K562 (cell line): ENCODE results near the gene SCYL1. TPM values are rescaled to one million over a fixed set of nuclear protein-coding genes. Genes with fewer than 3 reads are reported as not detected.
A peak's percentile ranks its signal among the peaks of the same experiment; 100 is the strongest.

ENCODE experiments used
- ARID2 ChIP-seq: fragments of 450-650 bp; IDR thresholded peaks from 2 replicates; pipeline ENCODE4 v1.6.1; 2017; ENCODE audit warnings: antibody characterized with exemption, mild to moderate bottlenecking
- ASH1L ChIP-seq: fragments of 450-650 bp; IDR thresholded peaks from 2 replicates; pipeline ENCODE4 v1.6.1; 2018; ENCODE audit warnings: borderline replicate concordance, mild to moderate bottlenecking, low read depth; ENCODE audit not compliant: partially characterized antibody
- EGR1 ChIP-seq: fragments of 450-650 bp; conservative IDR thresholded peaks from 2 replicates; pipeline ENCODE4 v1.6.1; 2017; ENCODE audit warnings: mild to moderate bottlenecking
- FOXK2 ChIP-seq, 2 experiments: fragments of 450-650 bp; IDR thresholded peaks in 1 of 2; conservative IDR thresholded peaks in 1 of 2; 2 replicates each; pipeline ENCODE4 v1.6.1; 2016; ENCODE audit warnings: low read depth in 2 of 2, mild to moderate bottlenecking in 1 of 2
- HDAC2 ChIP-seq: fragments of 450-650 bp; IDR thresholded peaks from 2 replicates; pipeline ENCODE4 v1.6.1; 2016; ENCODE audit warnings: mild to moderate bottlenecking
- IFI16 ChIP-seq: fragments of 250-450 bp; sonication (Bioruptor Pico); IDR thresholded peaks from 2 replicates; pipeline ENCODE4 v2.1.2; 2022; ENCODE audit warnings: mild to moderate bottlenecking, inconsistent platforms
- KDM1A ChIP-seq, 2 experiments: fragments of 450-650 bp; IDR thresholded peaks; 2 replicates each; pipeline ENCODE4 v1.6.1; 2016; ENCODE audit warnings: mild to moderate bottlenecking in 2 of 2
- KDM2B ChIP-seq: fragments of 250-450 bp; sonication (Bioruptor Pico); IDR thresholded peaks from 2 replicates; pipeline ENCODE4 v1.8.0; 2021; ENCODE audit warnings: mild to moderate bottlenecking, moderate library complexity
- MTA1 ChIP-seq: fragments of 450-650 bp; IDR thresholded peaks from 2 replicates; pipeline ENCODE4 v1.6.1; 2017; ENCODE audit warnings: borderline replicate concordance
- PHB2 ChIP-seq: fragments of 450-650 bp; IDR thresholded peaks from 2 replicates; pipeline ENCODE4 v1.6.1; 2017; ENCODE audit warnings: low read depth
- RFX5 ChIP-seq: IDR thresholded peaks from 2 replicates; pipeline ENCODE4 v1.6.1; 2011; ENCODE audit warnings: low read depth, mild to moderate bottlenecking, improper control_type of control experiment, low read length
- ZC3H8 ChIP-seq: fragments of 450-650 bp; IDR thresholded peaks from 2 replicates; pipeline ENCODE4 v1.6.1; 2017
- ZNF121 ChIP-seq: sonication (generic); formaldehyde crosslinking; conservative IDR thresholded peaks from 2 replicates; pipeline ENCODE4 v1.8.0; 2022; ENCODE audit warnings: missing genetic modification reagents
- ZNF76 ChIP-seq: fragments of 250-450 bp; sonication (Bioruptor Pico); IDR thresholded peaks from 2 replicates; pipeline ENCODE4 v1.4.0; 2020; ENCODE audit warnings: mild to moderate bottlenecking, moderate library complexity, borderline replicate concordance
- polyA plus RNA-seq, 8 experiments: library from polyadenylated mRNA; depleted of rRNA in 4 of 8; stranded (reverse) in 5 of 8; unstranded in 3 of 8; fragments of >200 nt; fragmentation: Nextera tagmentation in 2 of 8; fragmentation: Illumina TruSeq in 1 of 8; extraction: Ambion mirVana in 2 of 8; extraction: Trizol in 1 of 8; gene quantifications; 2 replicates each; pipeline versions ENCODE4 v1.2.1 to v1.2.3, GENCODE V29; 2011 to 2014; ENCODE audit warnings: inconsistent platforms in 1 of 8, missing spikeins in 1 of 8
- total RNA-seq, 7 experiments: library from RNA; depleted of rRNA in 6 of 7; stranded (reverse); fragments of >200 nt in 6 of 7; fragmentation: Illumina TruSeq in 2 of 7; extraction: Trizol in 2 of 7; gene quantifications; 2 replicates each; pipeline versions ENCODE4 v1.2.1 to v1.2.3, GENCODE V29; 2011 to 2021; ENCODE audit warnings: low replicate concordance in 1 of 7
- TF ChIP-seq, protein P1 (sequence below): fragments of 450-650 bp; IDR thresholded peaks from 2 replicates; pipeline ENCODE4 v1.6.1; 2016; ENCODE audit warnings: mild to moderate bottlenecking
- TF ChIP-seq, protein P2 (sequence below): fragments of 450-650 bp; formaldehyde crosslinking; IDR thresholded peaks from 2 replicates; pipeline ENCODE4 v1.4.0; 2020; ENCODE audit warnings: mild to moderate bottlenecking, mixed read lengths
- TF ChIP-seq, protein P3 (sequence below): fragments of 200-800 bp; sonication (Bioruptor generic); IDR thresholded peaks from 2 replicates; pipeline ENCODE4 v1.6.1; 2017; ENCODE audit warnings: missing genetic modification characterization, missing compliant biosample characterization
- TF ChIP-seq, protein P4 (sequence below): sonication (generic); formaldehyde crosslinking; IDR thresholded peaks from 2 replicates; pipeline ENCODE4 v1.8.0; 2022; ENCODE audit warnings: mild to moderate bottlenecking, missing genetic modification reagents, borderline replicate concordance
- TF ChIP-seq, protein P5 (sequence below), 2 experiments: IDR thresholded peaks; 2 replicates each; pipeline ENCODE4 v1.6.1; 2011; ENCODE audit warnings: borderline replicate concordance in 1 of 2, control low read depth in 1 of 2, low read depth in 1 of 2, low read length in 1 of 2, mild to moderate bottlenecking in 1 of 2, mixed read lengths in 1 of 2, moderate library complexity in 1 of 2; ENCODE audit not compliant: insufficient read depth in 1 of 2, insufficient read length in 1 of 2, poor library complexity in 1 of 2, severe bottlenecking in 1 of 2; ENCODE audit errors: extremely low read depth in 1 of 2

The SCYL1 gene
- total and polyA plus RNA-seq, 9 of the 15 experiments (the other 6 are each of a cell fraction or from before 2014, with no cell fraction given), result 1.9 to 145 (median 57.6) TPM

DNA sequence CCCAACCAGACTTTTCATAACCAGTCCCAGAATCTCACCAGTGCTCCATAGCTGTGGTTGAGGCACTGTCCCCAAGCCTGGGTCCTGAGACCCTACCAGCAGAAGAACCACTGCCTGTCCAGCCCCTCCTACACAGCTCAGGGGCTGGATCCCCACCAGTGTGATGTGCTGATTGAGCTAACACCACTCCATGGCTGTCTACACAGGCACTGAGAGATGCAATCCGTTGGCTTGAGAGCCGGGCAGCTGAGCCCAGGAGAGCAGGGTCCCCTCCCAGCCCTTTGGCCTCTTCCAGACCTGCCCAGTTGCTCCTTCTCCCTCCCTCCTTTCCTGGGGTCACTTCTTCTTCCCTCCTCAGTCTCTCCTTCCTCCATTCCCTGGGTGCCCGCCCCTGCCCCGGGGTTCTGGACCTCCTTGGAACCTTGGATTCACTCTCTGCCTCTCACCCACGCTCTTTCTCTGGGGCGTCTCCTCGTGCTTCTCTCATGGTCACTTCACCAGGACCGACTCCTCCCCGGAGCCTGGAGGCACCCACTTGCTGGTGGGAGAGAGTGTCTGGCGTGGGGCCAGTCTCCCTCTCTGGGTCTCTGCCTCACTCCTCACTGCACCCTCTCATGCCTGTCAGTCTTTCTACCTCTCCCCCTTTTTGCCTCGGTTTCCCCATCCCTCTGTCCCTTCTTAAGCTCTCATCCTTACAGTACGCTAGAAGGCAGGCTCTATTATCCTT, 706 bp upstream of the SCYL1 start (continued):
- TF ChIP-seq ASH1L (peak; percentile 14), IFI16 (CRISPR knock-in tag) (no peak), ZNF76 (CRISPR knock-in tag) (no peak), FOXK2 (conservative IDR thresholded peaks at IDR 0.05 in 1 of 2, IDR thresholded peaks at IDR 0.05 in 1 of 2; ENCODE audit: low read depth in 2 of 2) (0 out of 4 replicates have a peak, but pooled peaks of 1 of the 2 experiments have one; percentile 13), EGR1 (peak; percentile 48; the same call in 1 of the 2 replicates), ZNF121 (CRISPR knock-in tag) (no peak), KDM1A (IDR thresholded peaks at IDR 0.05) (no peak), ZC3H8 (no peak), HDAC2 (peak; percentile 37; the same call in 1 of the 2 replicates), ARID2 (no peak), PHB2 (no peak), KDM2B (CRISPR knock-in tag) (no peak), RFX5 (no peak), MTA1 (0 out of 2 replicates have a peak, but pooled peaks have one; percentile 40)
- TF ChIP-seq, protein P1, sequence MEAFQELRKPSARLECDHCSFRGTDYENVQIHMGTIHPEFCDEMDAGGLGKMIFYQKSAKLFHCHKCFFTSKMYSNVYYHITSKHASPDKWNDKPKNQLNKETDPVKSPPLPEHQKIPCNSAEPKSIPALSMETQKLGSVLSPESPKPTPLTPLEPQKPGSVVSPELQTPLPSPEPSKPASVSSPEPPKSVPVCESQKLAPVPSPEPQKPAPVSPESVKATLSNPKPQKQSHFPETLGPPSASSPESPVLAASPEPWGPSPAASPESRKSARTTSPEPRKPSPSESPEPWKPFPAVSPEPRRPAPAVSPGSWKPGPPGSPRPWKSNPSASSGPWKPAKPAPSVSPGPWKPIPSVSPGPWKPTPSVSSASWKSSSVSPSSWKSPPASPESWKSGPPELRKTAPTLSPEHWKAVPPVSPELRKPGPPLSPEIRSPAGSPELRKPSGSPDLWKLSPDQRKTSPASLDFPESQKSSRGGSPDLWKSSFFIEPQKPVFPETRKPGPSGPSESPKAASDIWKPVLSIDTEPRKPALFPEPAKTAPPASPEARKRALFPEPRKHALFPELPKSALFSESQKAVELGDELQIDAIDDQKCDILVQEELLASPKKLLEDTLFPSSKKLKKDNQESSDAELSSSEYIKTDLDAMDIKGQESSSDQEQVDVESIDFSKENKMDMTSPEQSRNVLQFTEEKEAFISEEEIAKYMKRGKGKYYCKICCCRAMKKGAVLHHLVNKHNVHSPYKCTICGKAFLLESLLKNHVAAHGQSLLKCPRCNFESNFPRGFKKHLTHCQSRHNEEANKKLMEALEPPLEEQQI, result no peak
- TF ChIP-seq, protein P2, sequence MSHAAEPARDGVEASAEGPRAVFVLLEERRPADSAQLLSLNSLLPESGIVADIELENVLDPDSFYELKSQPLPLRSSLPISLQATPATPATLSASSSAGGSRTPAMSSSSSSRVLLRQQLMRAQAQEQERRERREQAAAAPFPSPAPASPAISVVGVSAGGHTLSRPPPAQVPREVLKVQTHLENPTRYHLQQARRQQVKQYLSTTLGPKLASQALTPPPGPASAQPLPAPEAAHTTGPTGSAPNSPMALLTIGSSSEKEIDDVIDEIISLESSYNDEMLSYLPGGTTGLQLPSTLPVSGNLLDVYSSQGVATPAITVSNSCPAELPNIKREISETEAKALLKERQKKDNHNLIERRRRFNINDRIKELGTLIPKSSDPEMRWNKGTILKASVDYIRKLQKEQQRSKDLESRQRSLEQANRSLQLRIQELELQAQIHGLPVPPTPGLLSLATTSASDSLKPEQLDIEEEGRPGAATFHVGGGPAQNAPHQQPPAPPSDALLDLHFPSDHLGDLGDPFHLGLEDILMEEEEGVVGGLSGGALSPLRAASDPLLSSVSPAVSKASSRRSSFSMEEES (CRISPR knock-in tag), result no peak
- TF ChIP-seq, protein P3, sequence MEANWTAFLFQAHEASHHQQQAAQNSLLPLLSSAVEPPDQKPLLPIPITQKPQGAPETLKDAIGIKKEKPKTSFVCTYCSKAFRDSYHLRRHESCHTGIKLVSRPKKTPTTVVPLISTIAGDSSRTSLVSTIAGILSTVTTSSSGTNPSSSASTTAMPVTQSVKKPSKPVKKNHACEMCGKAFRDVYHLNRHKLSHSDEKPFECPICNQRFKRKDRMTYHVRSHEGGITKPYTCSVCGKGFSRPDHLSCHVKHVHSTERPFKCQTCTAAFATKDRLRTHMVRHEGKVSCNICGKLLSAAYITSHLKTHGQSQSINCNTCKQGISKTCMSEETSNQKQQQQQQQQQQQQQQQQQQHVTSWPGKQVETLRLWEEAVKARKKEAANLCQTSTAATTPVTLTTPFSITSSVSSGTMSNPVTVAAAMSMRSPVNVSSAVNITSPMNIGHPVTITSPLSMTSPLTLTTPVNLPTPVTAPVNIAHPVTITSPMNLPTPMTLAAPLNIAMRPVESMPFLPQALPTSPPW (CRISPR knock-in tag), result no peak
- TF ChIP-seq, protein P4, sequence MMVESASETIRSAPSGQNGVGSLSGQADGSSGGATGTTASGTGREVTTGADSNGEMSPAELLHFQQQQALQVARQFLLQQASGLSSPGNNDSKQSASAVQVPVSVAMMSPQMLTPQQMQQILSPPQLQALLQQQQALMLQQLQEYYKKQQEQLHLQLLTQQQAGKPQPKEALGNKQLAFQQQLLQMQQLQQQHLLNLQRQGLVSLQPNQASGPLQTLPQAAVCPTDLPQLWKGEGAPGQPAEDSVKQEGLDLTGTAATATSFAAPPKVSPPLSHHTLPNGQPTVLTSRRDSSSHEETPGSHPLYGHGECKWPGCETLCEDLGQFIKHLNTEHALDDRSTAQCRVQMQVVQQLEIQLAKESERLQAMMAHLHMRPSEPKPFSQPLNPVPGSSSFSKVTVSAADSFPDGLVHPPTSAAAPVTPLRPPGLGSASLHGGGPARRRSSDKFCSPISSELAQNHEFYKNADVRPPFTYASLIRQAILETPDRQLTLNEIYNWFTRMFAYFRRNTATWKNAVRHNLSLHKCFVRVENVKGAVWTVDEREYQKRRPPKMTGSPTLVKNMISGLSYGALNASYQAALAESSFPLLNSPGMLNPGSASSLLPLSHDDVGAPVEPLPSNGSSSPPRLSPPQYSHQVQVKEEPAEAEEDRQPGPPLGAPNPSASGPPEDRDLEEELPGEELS (CRISPR knock-in tag), result no peak
- TF ChIP-seq, protein P5, sequence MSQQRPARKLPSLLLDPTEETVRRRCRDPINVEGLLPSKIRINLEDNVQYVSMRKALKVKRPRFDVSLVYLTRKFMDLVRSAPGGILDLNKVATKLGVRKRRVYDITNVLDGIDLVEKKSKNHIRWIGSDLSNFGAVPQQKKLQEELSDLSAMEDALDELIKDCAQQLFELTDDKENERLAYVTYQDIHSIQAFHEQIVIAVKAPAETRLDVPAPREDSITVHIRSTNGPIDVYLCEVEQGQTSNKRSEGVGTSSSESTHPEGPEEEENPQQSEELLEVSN (IDR thresholded peaks at IDR 0.05; ENCODE audit: borderline replicate concordance in 1 of 2, extremely low read depth in 1 of 2, insufficient read depth in 1 of 2, insufficient read length in 1 of 2, low read depth in 1 of 2, low read length in 1 of 2, poor library complexity in 1 of 2, severe bottlenecking in 1 of 2), result peak in 1 of 2 experiments; percentile 10
